ENCODE results near the gene TCOF1.

Gene TCOF1

DNA sequence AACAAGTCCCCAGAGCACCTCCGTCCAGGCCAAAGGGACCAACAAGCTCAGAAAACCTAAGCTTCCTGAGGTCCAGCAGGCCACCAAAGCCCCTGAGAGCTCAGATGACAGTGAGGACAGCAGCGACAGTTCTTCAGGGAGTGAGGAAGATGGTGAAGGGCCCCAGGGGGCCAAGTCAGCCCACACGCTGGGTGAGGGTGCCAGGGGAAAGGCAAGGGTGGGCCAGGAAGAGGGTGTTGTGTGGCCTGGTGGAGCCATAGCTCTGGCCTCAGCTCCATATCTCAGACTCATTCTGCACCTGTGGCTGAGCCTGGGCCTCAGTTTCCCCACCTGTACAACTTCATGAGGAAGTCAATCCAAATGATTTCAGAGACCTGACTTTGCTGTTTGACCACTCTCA, 34.5 kb downstream of the TCOF1 start:
- no peak for DNase-seq

DNA sequence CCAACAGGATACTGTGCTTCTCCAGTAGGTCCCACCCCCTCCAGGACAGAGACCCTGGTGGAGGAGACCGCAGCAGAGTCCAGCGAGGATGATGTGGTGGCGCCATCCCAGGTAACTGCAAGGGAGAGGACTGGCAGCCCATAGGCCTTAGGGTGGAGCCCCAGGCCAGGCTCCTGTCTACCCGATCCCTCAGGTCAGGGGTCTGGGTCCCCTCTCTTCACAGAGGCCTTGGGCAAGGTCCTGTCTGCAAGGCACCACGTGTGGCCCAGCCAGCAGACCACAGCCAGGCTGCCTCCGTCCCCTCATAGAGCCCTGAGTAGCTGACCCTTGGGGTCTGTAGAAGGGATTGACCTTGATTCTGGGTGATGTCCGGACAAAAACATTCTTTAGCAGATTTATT, 35.2 kb downstream of the TCOF1 start:
- DNase-seq: no peak

DNA sequence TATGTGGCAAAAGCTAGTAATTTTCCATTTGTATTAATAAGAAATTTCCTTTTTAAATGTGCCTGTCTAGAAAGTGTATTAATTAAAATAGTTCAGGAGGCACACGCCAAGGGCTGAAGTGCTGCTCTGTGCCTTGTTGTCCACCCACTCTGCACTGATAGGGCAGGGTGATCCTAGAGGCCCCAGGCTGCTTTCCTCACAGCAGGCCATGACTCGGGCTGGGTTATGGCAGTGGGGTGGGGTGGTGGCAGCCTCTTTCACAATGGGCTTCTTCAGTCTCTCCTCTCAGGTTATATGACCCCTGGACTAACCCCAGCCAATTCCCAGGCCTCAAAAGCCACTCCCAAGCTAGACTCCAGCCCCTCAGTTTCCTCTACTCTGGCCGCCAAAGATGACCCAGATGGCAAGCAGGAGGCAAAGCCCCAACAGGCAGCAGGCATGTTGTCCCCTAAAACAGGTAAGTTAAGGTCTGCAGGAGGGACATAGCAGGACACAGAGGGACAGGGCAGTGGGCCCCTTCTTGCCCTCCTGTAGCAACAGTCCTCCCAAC, 35.7 kb downstream of the TCOF1 start:
- DNase-seq: no peak

DNA sequence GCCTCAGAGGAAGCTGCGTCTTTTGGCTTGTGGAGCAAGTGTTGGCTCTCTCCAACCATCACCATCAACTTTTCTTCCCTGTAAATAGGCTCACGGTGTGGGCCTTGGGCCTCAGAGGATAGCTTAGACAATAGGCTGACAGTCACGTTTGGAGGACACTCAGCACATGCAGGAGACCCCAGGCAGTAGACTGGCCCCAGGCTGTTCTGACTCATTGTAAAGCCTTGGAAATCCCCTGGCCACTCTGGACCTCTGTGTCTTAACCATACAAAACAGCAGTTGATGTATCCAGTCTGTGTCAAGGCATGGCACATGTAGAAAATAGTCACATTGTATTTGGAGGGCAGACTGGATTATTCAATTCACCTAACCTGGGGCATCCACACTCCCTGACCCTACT, 36.6 kb downstream of the TCOF1 start:
- no peak for DNase-seq

DNA sequence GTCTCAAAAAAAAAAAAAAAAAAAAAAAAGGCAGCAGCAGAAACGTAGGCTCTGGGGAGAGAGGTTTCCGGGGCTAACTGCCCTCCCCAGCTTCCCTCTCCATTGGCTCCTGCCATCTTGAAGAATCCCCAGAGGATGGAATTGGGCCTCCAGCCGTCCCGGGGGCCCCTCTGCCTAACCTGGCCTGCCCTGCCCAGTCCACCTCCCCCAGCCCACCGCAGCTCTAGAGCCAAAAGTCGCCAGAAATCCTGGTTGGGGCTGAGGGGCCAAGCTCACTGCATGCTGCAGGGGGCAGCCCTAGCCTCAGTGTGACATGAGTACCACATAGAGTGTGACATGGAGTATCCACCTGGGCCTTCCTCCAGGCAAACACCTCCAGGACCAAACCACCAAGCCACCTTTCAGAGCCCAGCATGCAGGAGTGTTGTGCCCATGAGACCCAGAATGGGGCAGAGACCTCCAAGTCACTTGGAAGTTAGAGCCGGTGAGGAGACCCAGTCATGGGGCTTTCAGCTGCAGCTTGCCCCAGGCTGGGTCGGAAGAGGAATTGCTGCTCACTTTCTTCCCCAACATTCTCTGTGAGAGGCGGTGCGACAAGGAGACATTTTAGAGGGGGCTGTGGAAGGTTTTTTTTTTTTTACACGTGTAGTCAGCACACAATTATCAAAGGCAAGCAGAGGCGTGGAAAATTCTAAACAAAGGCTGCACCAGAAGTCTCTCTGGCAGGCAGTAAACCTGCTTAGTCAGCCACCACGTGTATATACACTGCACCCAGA, 37.6 kb downstream of the TCOF1 start:
- DNase-seq: no peak

DNA sequence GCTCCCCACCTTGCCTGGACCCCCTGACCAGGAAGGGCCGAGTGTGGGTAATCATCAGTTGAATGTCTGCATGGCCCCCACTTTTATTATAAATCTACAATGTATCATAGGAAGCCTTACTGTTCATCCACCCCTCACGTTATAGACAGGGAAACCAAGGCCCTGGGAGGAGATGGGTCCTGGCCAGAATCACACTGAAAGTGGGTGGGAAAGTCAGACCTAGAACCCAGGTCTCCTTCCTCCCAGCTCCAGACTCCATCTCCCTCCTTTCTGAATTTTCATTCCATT, 38.1 kb downstream of the TCOF1 start:
- DNase-seq: no peak

DNA sequence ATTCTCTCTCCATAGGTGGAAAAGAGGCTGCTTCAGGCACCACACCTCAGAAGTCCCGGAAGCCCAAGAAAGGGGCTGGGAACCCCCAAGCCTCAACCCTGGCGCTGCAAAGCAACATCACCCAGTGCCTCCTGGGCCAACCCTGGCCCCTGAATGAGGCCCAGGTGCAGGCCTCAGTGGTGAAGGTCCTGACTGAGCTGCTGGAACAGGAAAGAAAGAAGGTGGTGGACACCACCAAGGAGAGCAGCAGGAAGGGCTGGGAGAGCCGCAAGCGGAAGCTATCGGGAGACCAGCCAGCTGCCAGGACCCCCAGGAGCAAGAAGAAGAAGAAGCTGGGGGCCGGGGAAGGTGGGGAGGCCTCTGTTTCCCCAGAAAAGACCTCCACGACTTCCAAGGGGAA, 38.8 kb downstream of the TCOF1 start:
- no peak for DNase-seq

DNA sequence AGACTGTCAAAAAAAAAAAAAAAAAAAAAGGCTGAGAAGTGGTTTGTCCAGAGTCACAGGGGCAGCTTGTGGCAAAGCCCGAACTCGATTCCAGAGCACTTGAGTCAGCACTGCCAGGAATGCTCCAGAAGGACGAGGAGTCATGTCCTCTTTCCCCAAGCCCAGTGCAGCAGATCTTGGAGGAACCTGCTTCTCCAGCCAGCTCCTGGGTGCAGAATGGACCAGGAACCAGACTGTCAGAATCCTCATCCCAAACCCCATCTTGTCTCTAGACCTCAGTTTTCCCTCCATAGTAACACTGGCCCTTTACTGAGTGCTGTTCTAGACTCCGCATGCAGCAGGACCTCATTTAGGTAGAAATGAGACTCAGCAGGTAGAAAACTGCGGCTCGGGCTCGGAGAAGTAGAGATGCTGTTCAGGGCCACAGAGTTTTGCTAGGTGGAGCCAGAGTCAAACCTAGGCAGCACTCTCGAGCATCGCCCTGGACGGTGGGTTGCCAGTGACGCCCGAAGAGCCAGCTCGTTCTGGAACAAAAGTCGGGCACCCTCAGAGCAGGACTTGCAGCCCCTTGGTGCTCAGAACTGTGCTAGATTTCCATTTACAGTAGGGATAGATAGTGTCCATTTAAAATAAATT, 39.8 kb downstream of the TCOF1 start:
- no peak for DNase-seq

DNA sequence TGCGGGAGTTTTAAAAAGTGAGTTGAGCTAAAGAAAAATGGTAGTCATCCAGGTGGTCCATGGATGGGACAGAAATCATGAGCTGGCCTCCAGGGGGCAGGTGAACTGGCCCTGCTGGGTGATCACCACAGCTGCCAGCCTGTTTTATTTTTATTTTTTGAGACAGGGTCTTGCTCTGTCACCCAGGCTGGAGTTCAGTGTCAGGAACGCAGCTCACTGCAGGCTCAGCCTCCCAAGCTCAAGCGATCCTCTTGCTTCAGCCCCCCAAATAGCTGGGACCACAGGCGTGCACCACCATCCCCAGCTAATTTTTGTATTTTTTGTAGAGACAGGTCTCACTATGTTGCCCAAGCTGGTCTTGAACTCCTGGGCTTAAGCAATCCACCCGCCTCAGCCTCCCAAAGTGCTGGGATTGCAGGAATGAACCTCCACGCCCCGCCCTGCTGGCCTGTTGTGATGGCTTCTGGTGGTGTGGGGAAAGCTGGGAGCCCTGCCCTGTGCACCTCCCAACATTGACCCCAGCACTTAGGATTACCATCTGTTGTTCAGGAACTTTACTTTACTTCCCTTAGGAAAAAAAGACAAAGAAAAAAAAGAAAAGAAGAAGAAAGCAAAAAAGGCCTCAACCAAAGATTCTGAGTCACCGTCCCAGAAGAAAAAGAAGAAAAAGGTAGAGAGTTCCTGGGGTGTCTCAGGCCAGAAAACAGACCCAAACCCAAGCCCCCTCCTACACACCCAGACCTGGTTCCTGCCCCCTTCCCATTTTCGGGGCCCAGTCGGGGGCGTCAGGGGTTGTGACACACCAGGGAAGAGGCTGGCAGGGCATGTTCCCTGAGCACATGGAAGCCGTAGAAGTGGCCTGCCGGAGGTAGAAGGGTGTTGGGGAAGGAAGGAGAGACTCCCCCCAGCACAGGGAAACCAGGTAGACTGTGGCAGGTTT, 40.6 kb downstream of the TCOF1 start:
- no peak for DNase-seq

DNA sequence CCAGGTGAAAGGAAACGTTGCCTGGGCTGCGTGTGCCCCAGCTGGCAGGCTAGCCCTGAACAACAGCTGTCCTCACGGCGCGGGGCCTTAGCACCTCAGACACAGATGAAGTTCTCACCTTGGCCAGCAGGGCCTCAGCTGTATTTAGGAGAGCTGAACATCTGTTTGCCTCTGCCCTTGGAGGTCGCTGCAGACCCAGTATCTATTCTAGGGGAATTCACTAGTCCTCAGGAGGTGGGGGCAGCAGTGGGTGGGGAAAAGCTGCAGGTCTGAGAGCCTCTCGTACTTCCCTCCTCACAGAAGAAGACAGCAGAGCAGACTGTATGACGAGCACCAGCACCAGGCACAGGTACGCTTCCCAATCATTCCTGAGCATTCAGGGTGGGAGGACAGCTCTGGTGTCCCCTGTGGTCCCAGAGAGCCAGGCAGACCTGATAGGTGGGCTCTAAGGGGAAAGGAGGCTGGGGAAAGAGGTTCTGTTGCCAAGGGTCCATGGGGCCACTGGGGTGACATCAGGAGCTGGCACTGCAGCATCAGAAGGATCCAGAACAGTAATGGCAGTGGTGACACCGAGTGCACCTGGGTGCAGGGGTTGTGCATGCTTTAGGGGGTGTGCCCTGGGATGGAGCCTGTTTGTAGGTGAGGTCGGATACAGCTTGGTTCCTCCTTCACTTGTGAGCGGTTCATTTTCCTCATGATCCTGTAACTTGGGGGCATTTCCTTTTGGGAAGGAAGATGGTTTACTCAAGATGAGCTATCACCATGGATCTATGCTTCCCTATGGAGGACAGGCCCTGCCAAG, 41.4 kb downstream of the TCOF1 start:
- DNase-seq: peak; percentile 56

DNA sequence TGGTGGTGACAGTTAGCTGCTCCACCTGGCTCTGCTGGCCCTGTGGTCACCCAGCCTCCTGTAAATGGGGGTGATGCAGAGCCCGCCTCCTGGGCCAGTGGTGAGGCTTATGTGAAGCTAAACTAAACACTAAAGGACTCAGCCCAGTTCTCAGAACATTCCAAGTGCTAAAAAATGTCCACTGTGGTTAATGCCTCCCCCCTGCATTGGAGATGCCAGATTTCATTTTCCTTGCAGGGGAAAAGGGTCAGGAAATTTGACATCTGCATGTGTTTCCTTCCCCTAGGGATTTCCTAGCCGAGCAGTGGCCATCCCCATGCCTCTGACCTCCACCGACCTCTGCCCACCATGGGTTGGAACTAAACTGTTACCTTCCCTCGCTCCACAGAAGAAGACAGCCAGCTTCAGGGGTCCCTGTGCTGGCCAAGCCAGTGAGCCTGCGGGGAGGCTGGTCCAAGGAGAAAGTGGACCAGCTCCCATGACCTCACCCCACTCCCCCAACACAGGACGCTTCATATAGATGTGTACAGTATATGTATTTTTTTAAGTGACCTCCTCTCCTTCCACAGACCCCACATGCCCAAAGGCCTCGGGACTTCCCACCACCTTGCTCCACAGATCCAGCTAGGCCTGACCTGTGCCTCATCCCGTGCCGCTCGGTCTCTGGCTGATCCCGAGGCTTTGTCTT, 42.2 kb downstream of the TCOF1 start:
- no peak for DNase-seq

DNA sequence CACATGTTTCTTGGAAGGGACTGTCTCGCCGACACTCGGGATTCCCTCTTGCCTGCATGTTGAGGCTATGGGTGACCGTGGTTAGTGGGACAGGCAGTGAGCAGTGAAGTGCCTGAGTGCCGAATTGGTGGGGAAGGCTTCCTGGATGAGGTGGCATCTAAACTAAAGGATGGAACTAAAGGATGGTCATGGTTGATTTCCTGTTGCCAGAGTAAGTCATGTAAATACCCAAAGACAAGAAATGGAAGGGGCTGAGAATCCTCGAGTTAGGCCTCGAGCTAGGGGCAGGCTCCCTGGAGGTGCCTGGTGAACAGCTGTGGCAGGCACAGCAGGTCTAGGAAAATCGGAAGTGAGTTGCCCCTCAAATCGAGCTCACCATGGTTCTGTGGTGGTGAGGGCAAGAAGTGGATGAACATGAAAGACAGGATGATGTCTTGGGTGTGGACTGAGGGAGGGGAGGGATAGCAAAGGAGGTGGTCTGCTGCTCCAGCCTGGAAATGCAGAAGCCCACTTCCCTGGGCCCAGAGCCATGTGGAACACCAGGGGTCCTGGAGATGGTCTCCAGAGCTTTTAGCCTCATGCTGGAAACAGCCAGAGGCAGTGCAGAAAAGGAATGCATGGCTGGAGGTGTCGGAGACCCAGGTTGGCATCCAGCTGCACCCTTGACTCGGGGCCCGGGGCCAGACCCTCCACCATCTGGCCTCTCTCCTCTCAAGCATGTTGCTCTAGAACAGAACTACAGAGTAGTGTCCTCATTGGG, 43.0 kb downstream of the TCOF1 start:
- DNase-seq: no peak

DNA sequence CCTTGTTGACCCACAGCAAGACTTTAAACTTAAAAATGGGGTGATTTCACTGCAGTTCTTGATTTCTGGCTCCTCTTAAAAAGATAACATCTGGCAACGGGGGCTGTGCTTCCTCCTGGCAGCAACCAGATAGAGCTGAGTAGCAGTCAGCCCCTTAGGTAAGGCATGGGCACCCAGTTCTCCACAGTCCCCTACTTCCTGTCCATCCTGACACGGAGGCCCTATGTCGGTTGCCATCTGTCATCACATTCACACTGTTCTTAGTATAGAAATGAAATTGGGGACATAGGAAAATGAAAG, 43.5 kb downstream of the TCOF1 start:
- no peak for DNase-seq

DNA sequence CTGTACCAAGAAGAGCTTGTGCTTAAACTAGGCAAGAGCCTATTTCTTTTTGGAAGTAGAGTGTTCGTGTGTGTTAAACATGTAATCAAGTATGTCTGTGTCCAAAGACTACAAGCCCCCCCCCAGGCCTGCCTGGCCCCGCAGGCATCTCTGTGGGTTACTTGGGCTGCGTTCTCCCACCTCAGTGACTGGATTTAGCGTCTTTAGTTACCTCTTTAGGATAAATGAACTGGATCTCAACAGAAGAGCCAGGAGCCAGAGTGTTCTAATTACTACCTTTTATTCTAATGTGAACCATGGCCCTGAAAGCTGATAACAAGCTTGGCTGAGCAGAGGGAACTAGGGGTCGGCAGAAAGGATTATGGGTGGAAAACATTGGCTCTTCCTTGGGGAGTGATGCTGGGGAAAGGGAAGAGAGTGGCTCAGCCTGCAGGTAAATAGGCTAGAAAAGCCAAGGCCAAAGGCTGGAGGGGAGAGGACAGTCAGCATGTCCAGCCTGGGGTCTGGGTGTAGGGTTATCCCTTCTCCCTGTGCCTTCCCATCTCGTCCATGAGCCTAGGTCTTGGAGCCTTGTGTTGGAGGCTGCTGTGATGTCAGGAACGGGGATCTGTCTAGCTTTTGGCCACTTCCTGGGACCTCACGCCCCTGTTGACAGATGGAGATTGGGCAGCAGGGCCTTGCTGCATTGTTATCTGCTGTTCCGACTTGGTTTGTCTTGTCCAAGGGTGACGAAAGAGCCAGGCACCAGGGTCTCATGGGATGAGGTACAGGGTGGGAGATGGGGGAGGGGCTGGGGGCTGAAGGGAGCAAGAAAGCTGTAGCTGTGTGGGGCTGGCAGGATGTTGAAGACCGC, 44.1 kb downstream of the TCOF1 start:
- DNase-seq: no peak

DNA sequence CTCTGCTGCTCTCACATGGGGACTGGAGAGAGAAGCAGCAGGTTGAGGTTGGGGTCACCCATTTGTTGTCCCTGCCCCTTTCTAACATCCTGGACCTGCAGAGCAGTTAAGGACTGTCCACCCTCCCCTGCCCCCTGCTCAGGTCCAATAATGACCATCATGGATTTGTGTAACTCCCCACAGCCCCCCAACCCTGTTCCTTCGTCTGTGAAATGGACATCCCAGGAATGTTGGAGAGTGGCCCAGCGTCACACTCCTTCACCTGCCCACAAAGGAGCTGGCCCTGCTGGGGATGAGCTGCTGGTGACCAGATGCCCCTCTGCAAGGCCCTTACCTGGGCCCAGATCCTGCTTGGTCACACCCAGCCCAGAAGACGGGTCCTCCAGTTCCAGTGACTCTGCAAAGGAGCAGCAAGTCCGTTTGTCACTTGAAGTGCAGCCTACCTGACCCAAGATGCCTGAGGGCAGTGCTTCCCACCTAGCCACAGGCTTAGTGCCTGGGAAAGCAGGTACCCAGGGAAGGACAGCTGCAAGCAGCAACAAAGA, 44.8 kb downstream of the TCOF1 start:
- no peak for DNase-seq

DNA sequence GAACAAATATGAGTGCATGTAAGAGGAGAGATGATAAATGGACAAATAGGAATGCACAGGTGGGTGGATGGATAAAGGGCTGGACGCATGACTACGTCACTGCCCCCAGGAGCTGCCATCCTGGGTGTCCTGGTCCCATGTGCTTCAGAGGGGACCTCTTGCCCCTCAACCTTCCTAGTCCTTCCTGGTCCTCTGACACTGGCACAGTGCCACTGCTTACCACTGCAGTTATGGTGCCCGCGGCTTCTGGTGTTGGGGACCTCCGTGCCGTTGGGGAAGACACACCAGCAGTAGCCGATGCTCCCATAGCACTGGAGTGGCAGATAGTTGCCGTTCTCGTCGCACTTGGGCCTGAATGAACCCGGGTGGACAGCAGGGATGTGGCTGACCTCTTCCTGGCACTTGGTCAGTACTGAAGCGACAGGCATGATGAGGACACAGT, 45.4 kb downstream of the TCOF1 start:
- no peak for DNase-seq

DNA sequence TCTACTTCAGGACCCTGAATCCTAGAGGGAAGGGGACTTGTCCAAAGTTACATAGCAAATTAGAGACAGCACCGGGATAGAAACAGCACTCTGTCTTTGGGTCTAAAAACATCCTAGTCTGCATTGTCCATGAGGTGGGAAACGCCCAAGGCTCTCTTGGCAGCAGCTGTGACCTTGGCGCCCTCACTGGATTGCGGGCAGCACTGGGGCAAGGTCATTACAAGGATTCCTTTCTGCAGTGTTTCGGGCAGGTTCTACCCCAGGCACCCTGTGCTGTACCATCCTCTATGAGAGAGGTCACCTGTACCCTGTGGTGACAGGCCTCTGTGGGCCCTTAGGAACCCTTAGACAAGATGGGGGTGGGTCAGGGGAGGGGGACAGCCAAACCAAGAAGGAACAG, 46.6 kb downstream of the TCOF1 start:
- no peak for DNase-seq

DNA sequence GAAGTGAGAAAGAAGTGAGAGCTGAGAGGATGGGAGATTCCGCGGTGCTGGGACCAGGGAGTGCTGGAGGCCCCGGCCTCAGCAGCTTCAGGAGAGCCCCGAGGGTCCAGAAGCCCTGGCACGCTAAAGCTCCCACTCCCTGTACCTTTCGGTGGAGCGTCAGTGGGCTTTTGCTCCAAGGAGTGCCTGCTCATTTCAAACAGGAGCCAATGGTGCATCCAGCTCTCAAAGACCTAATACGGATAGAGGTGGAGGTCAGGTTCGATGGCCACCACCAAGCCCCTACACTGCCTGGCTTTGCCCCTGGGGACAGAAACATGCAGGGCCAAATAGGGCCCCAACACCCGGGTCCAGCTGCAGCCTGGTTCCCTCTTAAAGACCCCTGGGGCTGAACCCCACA, 47.0 kb downstream of the TCOF1 start:
- DNase-seq: no peak

DNA sequence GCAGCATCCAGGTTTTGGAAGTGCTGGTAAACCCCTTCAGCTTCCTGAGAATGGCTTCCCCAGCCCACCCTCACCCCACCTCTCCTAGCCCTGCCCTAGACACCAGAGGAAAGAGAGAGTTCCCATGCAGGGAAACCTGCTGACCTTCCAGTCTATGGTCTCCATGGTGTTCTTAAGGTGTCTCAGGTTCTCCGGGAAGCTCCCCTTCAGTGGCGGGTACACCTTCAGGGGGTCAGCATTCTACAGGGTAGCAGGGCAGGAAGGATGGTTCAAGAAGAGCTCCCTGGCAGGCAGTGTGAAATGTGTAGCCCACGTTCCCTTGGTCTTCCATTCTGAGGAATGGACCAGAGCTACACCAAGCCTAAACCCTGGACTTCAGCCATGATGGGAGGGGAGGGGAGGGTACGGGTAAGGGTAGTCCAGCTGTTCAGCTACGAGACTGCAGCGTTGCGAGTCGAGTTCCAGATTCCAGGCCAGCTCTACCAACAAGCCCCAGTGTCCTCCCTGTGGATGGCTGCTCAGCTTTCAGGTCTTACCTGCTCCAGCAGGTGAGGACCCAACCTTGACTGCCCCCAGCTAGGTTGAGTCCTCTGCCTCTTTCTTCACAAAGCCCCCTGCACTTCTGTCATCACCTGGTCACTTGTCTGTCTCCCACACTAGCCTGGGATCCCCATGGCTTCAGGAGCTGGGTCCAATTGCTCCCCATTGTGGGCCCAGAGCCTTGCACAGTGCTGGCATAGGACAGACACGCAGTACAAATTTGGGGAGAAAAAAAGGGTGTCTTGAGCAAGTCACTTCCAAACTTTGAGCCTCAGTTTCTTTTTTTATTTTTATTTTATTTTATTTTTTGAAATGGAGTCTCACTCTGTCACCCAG, 47.7 kb downstream of the TCOF1 start:
- no peak for DNase-seq
